B cell (primary cell): Measurements from ENCODE around the gene SLC35A2. TPM values are rescaled to one million over a fixed set of nuclear protein-coding genes. Genes with fewer than 3 reads are reported as not detected.

Experiments
- ATAC-seq: fragments of 200-7000 bp; cut with Tn5 transposase; one replicate; pipeline ENCODE4 v1.10.0; 2021; ENCODE audit warnings: low read depth, mild to moderate bottlenecking, moderate number of reproducible peaks, moderate library complexity
- CTCF ChIA-PET: fragments of 350-600 bp; sonication (Branson Sonifier 250); formaldehyde crosslinking; loops from one replicate; lab custom pipeline; 2021; ENCODE audit warnings: antibody characterized with exemption, inconsistent platforms; lab: Charles Lee
- POLR2A ChIA-PET: fragments of 350-600 bp; sonication (Branson Sonifier 250); formaldehyde crosslinking; loops from one replicate; lab custom pipeline; 2021; ENCODE audit warnings: antibody characterized with exemption; lab: Charles Lee
- DNase-seq: peaks from one replicate; pipeline ENCODE4 v3.0.0; 2013
- H2AFZ ChIP-seq: 2 replicates; pipeline ENCODE4 v1.6.1; 2012; ENCODE audit warnings: mild to moderate bottlenecking, low read depth, low read length; ENCODE audit not compliant: insufficient read depth, poor library complexity, severe bottlenecking
- H3K27ac ChIP-seq, 2 donors: 1 replicate in 1 of 2; 2 replicates in 1 of 2; pipeline ENCODE4 v1.5.1; 2012 to 2013; ENCODE audit warnings: low read length in 2 of 2, mild to moderate bottlenecking in 2 of 2, moderate library complexity in 1 of 2
- H3K27me3 ChIP-seq, 4 experiments: fragments of 200-600 bp in 1 of 4; sonication (generic) in 1 of 4; replicated peaks in 1 of 4; 1 replicate in 2 of 4; 2 replicates in 2 of 4; pipeline versions ENCODE4 v1.6.1 to v1.7.0; 2013 to 2016; ENCODE audit warnings: low read length in 3 of 4, mild to moderate bottlenecking in 2 of 4, mixed read lengths in 1 of 4, moderate library complexity in 1 of 4; ENCODE audit not compliant: insufficient read depth in 4 of 4, control insufficient read depth in 3 of 4; ENCODE audit errors: control extremely low read depth in 1 of 4
- H3K36me3 ChIP-seq, 2 experiments: replicated peaks in 1 of 2; 1 replicate in 1 of 2; 2 replicates in 1 of 2; pipeline versions ENCODE4 v1.6.1 to v1.7.1; 2013; ENCODE audit warnings: low read length in 1 of 2; ENCODE audit not compliant: insufficient read depth in 2 of 2, control insufficient read depth in 1 of 2; ENCODE audit errors: control extremely low read depth in 1 of 2, extremely low read depth in 1 of 2
- H3K4me1 ChIP-seq, 2 donors: fragments of 200-600 bp in 1 of 2; sonication (generic) in 1 of 2; 1 replicate in 1 of 2; 2 replicates in 1 of 2; pipeline versions ENCODE4 v1.5.1 to v1.6.1; 2013 to 2017; ENCODE audit warnings: low read length in 2 of 2; ENCODE audit not compliant: control insufficient read depth in 2 of 2, insufficient read depth in 2 of 2
- H3K4me2 ChIP-seq: replicated peaks from 2 replicates; pipeline ENCODE3; 2012; ENCODE audit warnings: mild to moderate bottlenecking, low read depth, low read length; ENCODE audit not compliant: poor library complexity, severe bottlenecking
- H3K4me3 ChIP-seq, 5 experiments: fragments of 200-600 bp in 1 of 5; sonication (generic) in 1 of 5; 1 replicate in 3 of 5; 2 replicates in 2 of 5; pipeline versions ENCODE4 v1.5.1 to v1.7.0; 2011 to 2016; ENCODE audit warnings: low read length in 4 of 5, mild to moderate bottlenecking in 4 of 5, low read depth in 2 of 5, control low read depth in 1 of 5, moderate library complexity in 1 of 5; ENCODE audit not compliant: insufficient read depth in 1 of 5; ENCODE audit errors: control extremely low read depth in 1 of 5, extremely low read depth in 1 of 5
- H3K79me2 ChIP-seq: fragments of 200-600 bp; sonication (generic); one replicate; pipeline ENCODE4 v1.6.0; 2016; ENCODE audit warnings: low read length; ENCODE audit not compliant: control insufficient read depth, insufficient read depth
- H3K9ac ChIP-seq: fragments of 200-600 bp; sonication (generic); 2 replicates; pipeline ENCODE4 v1.6.1; 2017; ENCODE audit warnings: mild to moderate bottlenecking, low read length, moderate library complexity
- H3K9me3 ChIP-seq, 3 donors: one replicate each; pipeline versions ENCODE4 v1.6.1 to v1.7.1; 2013; ENCODE audit warnings: low read length in 2 of 3; ENCODE audit not compliant: control insufficient read depth in 2 of 3, insufficient read depth in 1 of 3; ENCODE audit errors: control extremely low read depth in 1 of 3
- H4K20me1 ChIP-seq: 2 replicates; pipeline ENCODE4 v1.6.0; 2012; ENCODE audit warnings: mild to moderate bottlenecking, low read length; ENCODE audit not compliant: insufficient read depth, control insufficient read depth, poor library complexity, severe bottlenecking
- H3K27ac Mint-ChIP-seq: one replicate; pipeline ENCODE4 v1.8.0; 2021; ENCODE audit warnings: mixed read lengths
- H3K27me3 Mint-ChIP-seq: one replicate; pipeline ENCODE4 v1.8.0; 2021; ENCODE audit warnings: mixed read lengths
- H3K4me1 Mint-ChIP-seq: one replicate; pipeline ENCODE4 v1.8.0; 2021; ENCODE audit warnings: mixed read lengths
- H3K4me3 Mint-ChIP-seq: one replicate; pipeline ENCODE4 v1.8.0; 2021; ENCODE audit warnings: mixed read lengths
- H3K9me3 Mint-ChIP-seq: one replicate; pipeline ENCODE4 v1.8.0; 2022; ENCODE audit warnings: mixed read lengths; ENCODE audit not compliant: insufficient read depth
- EZH2 ChIP-seq: IDR thresholded peaks from 2 replicates; pipeline ENCODE4 v1.6.1; 2012; ENCODE audit warnings: borderline replicate concordance, low read depth, mild to moderate bottlenecking, moderate library complexity, low read length; ENCODE audit not compliant: insufficient read depth, poor library complexity, severe bottlenecking
- WGBS: methylation state at CpG from one replicate; pipeline ENCODE4 v1.1.5; 2013; ENCODE audit warnings: missing lambda C conversion rate; ENCODE audit not compliant: insufficient coverage; 5-methylcytosine and 5-hydroxymethylcytosine counted together
- intact Hi-C: fragments of 100-400 bp; cut with micrococcal nuclease; formaldehyde crosslinking; loops from one replicate; pipeline ENCODE4 v1.10.0; 2022
- polyA plus RNA-seq: library from polyadenylated mRNA; depleted of rRNA; stranded (reverse); fragments of >200 nt; gene quantifications from 2 replicates; pipeline ENCODE4 v1.2.3, GENCODE V29; 2012
- total RNA-seq, 2 donors: library from RNA; stranded (reverse); fragments of 120-200 nt in 1 of 2; gene quantifications; 1 replicate in 1 of 2; 2 replicates in 1 of 2; pipeline versions ENCODE4 v1.2.3 to v1.2.4, GENCODE V29; 2013 to 2022
- TF ChIP-seq, protein P1 (sequence below): fragments of 200-600 bp; IDR thresholded peaks from one replicate; pipeline ENCODE4 v1.8.0; 2022; ENCODE audit warnings: antibody characterized with exemption, mild to moderate bottlenecking

The SLC35A2 gene
- total and polyA plus RNA-seq, 2 donors (not counting 1 experiment from before 2014, with no cell fraction given) = 19.1 to 22.0 TPM

DNA sequence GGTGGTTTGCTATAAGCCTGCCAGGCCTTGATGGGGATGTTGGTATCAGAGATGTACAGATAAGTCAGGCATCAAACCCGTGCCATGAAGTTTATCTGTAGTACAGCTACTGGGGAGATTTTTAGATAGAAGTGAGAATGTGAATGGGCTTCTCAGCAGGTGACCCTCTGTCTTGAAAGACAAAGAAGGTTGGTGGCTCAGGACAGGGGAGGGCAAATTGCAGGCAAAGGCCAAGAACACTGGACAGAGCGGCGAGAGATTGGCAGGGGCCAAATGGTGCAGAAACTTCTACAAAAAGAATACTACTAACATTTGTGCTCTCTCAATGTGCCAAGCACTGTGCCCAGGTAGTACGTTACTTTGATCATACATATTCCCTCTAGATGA lies 9.3 kb upstream of the SLC35A2 start:
- ATAC-seq = no peak
- H3K27ac ChIP-seq = peak overlapping the region in 1 of 2 donors; percentile 23
- no peaks in the 10 kb centered on the region for H3K9me3 ChIP-seq
- peaks cover 59% of the 10 kb centered on the region for H3K79me2 ChIP-seq
- no CpG with 5 or more reads among the region's 4 CpGs for whole genome bisulfite sequencing
- H3K4me1 Mint-ChIP-seq = peaks cover 36% of the 10 kb centered on the region
- ChIA-PET POLR2A (interaction anchor here (5.9 kb wide), 1 partner anchor 17 kb away, joined by 101 read pairs; no protein-coding TSS in a partner anchor), CTCF (interaction anchor here (0.6 to 4.0 kb wide), 2 partner anchors 17 to 30 kb away, joined by 3 to 28 read pairs; no protein-coding TSS in a partner anchor)
- H3K9me3 Mint-ChIP-seq = no peaks in the 10 kb centered on the region
- H4K20me1 ChIP-seq = peaks cover 27% of the 10 kb centered on the region
- H3K4me1 ChIP-seq = peaks cover 21 to 39% of the 10 kb centered on the region in 2 donors
- H3K27ac Mint-ChIP-seq = peak overlapping the region; percentile 97
- no peaks in the 10 kb centered on the region for H3K27me3 Mint-ChIP-seq
- no peak overlapping the region for H3K9ac ChIP-seq
- H3K4me3 ChIP-seq = peak overlapping the region in 1 of 5 experiments; percentile 94
- no peak for TF ChIP-seq EZH2
- TF ChIP-seq, protein P1, sequence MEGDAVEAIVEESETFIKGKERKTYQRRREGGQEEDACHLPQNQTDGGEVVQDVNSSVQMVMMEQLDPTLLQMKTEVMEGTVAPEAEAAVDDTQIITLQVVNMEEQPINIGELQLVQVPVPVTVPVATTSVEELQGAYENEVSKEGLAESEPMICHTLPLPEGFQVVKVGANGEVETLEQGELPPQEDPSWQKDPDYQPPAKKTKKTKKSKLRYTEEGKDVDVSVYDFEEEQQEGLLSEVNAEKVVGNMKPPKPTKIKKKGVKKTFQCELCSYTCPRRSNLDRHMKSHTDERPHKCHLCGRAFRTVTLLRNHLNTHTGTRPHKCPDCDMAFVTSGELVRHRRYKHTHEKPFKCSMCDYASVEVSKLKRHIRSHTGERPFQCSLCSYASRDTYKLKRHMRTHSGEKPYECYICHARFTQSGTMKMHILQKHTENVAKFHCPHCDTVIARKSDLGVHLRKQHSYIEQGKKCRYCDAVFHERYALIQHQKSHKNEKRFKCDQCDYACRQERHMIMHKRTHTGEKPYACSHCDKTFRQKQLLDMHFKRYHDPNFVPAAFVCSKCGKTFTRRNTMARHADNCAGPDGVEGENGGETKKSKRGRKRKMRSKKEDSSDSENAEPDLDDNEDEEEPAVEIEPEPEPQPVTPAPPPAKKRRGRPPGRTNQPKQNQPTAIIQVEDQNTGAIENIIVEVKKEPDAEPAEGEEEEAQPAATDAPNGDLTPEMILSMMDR = no peak
- no peak for DNase-seq
- H3K36me3 ChIP-seq = peaks cover 0 to 42% of the 10 kb centered on the region in 2 experiments
- peak overlapping the region; percentile 98 for H3K4me3 Mint-ChIP-seq
- peak overlapping the region; percentile 77 for H3K4me2 ChIP-seq
- H2AFZ ChIP-seq = no peak overlapping the region
- intact Hi-C loops = no loop called here
- no peaks in the 10 kb centered on the region for H3K27me3 ChIP-seq

GRCh38 chrX:48919947-48920717 lies 8.7 kb upstream of the SLC35A2 start:
- CTCF ChIA-PET = interaction anchor here (0.6 to 4.0 kb wide), 5 partner anchors 17 to 272 kb away, joined by 3 to 28 read pairs (median 3); no protein-coding TSS in a partner anchor
- H2AFZ ChIP-seq = no peak overlapping the region
- peaks cover 59% of the 10 kb centered on the region for H3K79me2 ChIP-seq
- ATAC-seq (no peak), DNase-seq (no peak)
- H4K20me1 ChIP-seq = peaks cover 32% of the 10 kb centered on the region
- H3K9ac ChIP-seq = peak overlapping the region; percentile 90
- no peaks in the 10 kb centered on the region for H3K9me3 ChIP-seq
- H3K36me3 ChIP-seq = peaks cover 0 to 42% of the 10 kb centered on the region in 2 experiments
- TF ChIP-seq, protein P1 = no peak
- no peak for TF ChIP-seq EZH2
- H3K27me3 ChIP-seq = no peaks in the 10 kb centered on the region
- H3K4me2 ChIP-seq = peak overlapping the region; percentile 77
- Mint-ChIP-seq H3K27me3 (no peaks in the 10 kb centered on the region), H3K4me3 (peak overlapping the region; percentile 98), H3K27ac (peak overlapping the region; percentile 97), H3K9me3 (no peaks in the 10 kb centered on the region), H3K4me1 (peaks cover 35% of the 10 kb centered on the region)
- POLR2A ChIA-PET = interaction anchor here (1.0 to 5.9 kb wide), 3 partner anchors 18 to 22 kb away, joined by 7 to 101 read pairs (median 18); partner anchors contain the start of genes PQBP1 and TIMM17B
- peak overlapping the region; percentile 84 to 92 for H3K27ac ChIP-seq
- intact Hi-C loops = loop anchor here (1.0 to 10.0 kb wide), 8 partner anchors 8 to 1705 kb away; partner anchors contain the start of genes CDK16, ELK1, PLP2 and TFE3
- H3K4me3 ChIP-seq = peak overlapping the region; percentile 27 to 94 (median 69)
- peaks cover 26 to 42% of the 10 kb centered on the region in 2 donors for H3K4me1 ChIP-seq
- WGBS = 0% methylated on average over 1 of the region's 8 CpGs
